K562 (cell line): ENCODE data around the gene ACTR3C. TPM values are rescaled to one million over a fixed set of nuclear protein-coding genes. Genes with fewer than 3 reads are reported as not detected.

Source experiments
- CBX2 ChIP-seq: fragments of 200-600 bp; sonication (generic); IDR thresholded peaks from one replicate; pipeline ENCODE4 v1.6.1; 2012; ENCODE audit warnings: mild to moderate bottlenecking, low read length, inconsistent platforms; ENCODE audit not compliant: insufficient read depth, poor library complexity, severe bottlenecking
- CXXC5 ChIP-seq: fragments of 250-450 bp; sonication (Bioruptor Pico); IDR thresholded peaks from 2 replicates; pipeline ENCODE4 v1.8.0; 2022; ENCODE audit warnings: inconsistent platforms, mild to moderate bottlenecking, moderate library complexity
- FOXJ3 ChIP-seq: sonication (generic); formaldehyde crosslinking; IDR thresholded peaks from 2 replicates; pipeline ENCODE4 v1.4.0; 2020; ENCODE audit warnings: mild to moderate bottlenecking, missing genetic modification reagents
- KDM1A ChIP-seq, 2 experiments: fragments of 450-650 bp; IDR thresholded peaks; 2 replicates each; pipeline ENCODE4 v1.6.1; 2016; ENCODE audit warnings: mild to moderate bottlenecking in 2 of 2
- KHSRP ChIP-seq: fragments of 450-650 bp; IDR thresholded peaks from 2 replicates; pipeline ENCODE4 v1.6.1; 2017
- PPARD ChIP-seq: fragments of 250-450 bp; sonication (Bioruptor Pico); IDR thresholded peaks from 2 replicates; pipeline ENCODE4 v1.8.0; 2022; ENCODE audit warnings: inconsistent platforms, mild to moderate bottlenecking, moderate library complexity
- SMARCE1 ChIP-seq: fragments of 450-650 bp; IDR thresholded peaks from 2 replicates; pipeline ENCODE4 v1.7.1; 2016; ENCODE audit warnings: mild to moderate bottlenecking
- ZNF140 ChIP-seq: fragments of 250-450 bp; sonication (Bioruptor Pico); IDR thresholded peaks from 2 replicates; pipeline ENCODE4 v1.8.0; 2021; ENCODE audit warnings: moderate library complexity, mild to moderate bottlenecking, inconsistent platforms
- ZNF274 ChIP-seq: IDR thresholded peaks from 2 replicates; pipeline ENCODE4 v1.6.1; 2011; ENCODE audit warnings: low read depth, mild to moderate bottlenecking, low read length, moderate library complexity, borderline replicate concordance
- ZNF347 ChIP-seq: fragments of 450-650 bp; formaldehyde crosslinking; IDR thresholded peaks from 2 replicates; pipeline ENCODE4 v1.4.0; 2020; ENCODE audit warnings: low read depth, mild to moderate bottlenecking, moderate library complexity
- polyA plus RNA-seq, 8 experiments: library from polyadenylated mRNA; depleted of rRNA in 4 of 8; stranded (reverse) in 5 of 8; unstranded in 3 of 8; fragments of >200 nt; fragmentation: Nextera tagmentation in 2 of 8; fragmentation: Illumina TruSeq in 1 of 8; extraction: Ambion mirVana in 2 of 8; extraction: Trizol in 1 of 8; gene quantifications; 2 replicates each; pipeline versions ENCODE4 v1.2.1 to v1.2.3, GENCODE V29; 2011 to 2014; ENCODE audit warnings: inconsistent platforms in 1 of 8, missing spikeins in 1 of 8
- total RNA-seq, 7 experiments: library from RNA; depleted of rRNA in 6 of 7; stranded (reverse); fragments of >200 nt in 6 of 7; fragmentation: Illumina TruSeq in 2 of 7; extraction: Trizol in 2 of 7; gene quantifications; 2 replicates each; pipeline versions ENCODE4 v1.2.1 to v1.2.3, GENCODE V29; 2011 to 2021; ENCODE audit warnings: low replicate concordance in 1 of 7
- TF ChIP-seq, protein P1 (sequence below), 3 experiments: fragments of 200-800 bp in 1 of 3; fragments of 250-450 bp in 1 of 3; fragments of 450-650 bp in 1 of 3; sonication (Bioruptor Pico) in 1 of 3; sonication (Bioruptor generic) in 1 of 3; formaldehyde crosslinking in 1 of 3; IDR thresholded peaks; 2 replicates each; pipeline versions ENCODE4 v1.6.1 to v1.8.0; 2016 to 2022; ENCODE audit warnings: mild to moderate bottlenecking in 2 of 3, missing genetic modification characterization in 2 of 3, missing compliant biosample characterization in 1 of 3, moderate library complexity in 1 of 3
- TF ChIP-seq, protein P2 (sequence below): sonication (generic); formaldehyde crosslinking; IDR thresholded peaks from 2 replicates; pipeline ENCODE4 v1.8.1; 2023; ENCODE audit warnings: mild to moderate bottlenecking, missing genetic modification reagents
- TF ChIP-seq, protein P3 (sequence below): fragments of 450-650 bp; IDR thresholded peaks from 2 replicates; pipeline ENCODE4 v1.6.1; 2017; ENCODE audit warnings: mild to moderate bottlenecking, moderate library complexity
- TF ChIP-seq, protein P4 (sequence below): sonication (generic); IDR thresholded peaks from 2 replicates; pipeline ENCODE4 v1.6.1; 2016
- TF ChIP-seq, protein P5 (sequence below): IDR thresholded peaks from 2 replicates; pipeline ENCODE4 v1.6.1; 2011; ENCODE audit not compliant: insufficient read length; ENCODE audit errors: extremely low read depth
- TF ChIP-seq, protein P6 (sequence below): fragments of 200-800 bp; sonication (Bioruptor generic); IDR thresholded peaks from 2 replicates; pipeline ENCODE4 v1.6.1; 2017; ENCODE audit warnings: missing genetic modification characterization, missing compliant biosample characterization

The ACTR3C gene
- total and polyA plus RNA-seq, 9 of the 15 experiments (the other 6 are each of a cell fraction or from before 2014, with no cell fraction given): 9.0 to 35.4 (median 13.3) TPM

DNA sequence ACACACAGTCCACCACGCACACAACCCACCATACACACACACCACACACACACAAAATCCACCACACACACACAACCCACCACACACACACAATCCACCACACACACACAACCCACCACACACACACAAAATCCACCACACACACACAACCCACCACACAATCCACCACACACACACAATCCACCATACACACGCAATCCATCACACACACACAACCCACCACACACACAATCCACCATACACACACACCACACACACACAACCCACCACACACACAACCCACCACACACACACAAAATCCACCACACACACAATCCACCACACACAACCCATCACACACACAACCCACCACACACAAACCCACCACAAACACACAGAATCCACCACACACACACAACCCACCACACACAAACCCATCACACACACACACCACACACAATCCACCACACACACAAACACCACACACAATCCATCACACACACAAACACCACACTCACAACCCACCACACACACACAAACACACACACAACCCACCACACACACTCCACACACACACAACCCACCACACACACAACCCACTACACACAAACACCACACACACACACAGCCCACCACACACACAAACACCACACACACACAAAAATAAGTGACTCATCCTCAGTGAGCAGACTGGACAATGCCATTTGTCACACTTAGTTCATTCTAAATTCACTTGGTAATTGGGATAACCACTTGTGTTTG, 36.4 kb upstream of the ACTR3C start (continued):
- TF ChIP-seq, protein P1, sequence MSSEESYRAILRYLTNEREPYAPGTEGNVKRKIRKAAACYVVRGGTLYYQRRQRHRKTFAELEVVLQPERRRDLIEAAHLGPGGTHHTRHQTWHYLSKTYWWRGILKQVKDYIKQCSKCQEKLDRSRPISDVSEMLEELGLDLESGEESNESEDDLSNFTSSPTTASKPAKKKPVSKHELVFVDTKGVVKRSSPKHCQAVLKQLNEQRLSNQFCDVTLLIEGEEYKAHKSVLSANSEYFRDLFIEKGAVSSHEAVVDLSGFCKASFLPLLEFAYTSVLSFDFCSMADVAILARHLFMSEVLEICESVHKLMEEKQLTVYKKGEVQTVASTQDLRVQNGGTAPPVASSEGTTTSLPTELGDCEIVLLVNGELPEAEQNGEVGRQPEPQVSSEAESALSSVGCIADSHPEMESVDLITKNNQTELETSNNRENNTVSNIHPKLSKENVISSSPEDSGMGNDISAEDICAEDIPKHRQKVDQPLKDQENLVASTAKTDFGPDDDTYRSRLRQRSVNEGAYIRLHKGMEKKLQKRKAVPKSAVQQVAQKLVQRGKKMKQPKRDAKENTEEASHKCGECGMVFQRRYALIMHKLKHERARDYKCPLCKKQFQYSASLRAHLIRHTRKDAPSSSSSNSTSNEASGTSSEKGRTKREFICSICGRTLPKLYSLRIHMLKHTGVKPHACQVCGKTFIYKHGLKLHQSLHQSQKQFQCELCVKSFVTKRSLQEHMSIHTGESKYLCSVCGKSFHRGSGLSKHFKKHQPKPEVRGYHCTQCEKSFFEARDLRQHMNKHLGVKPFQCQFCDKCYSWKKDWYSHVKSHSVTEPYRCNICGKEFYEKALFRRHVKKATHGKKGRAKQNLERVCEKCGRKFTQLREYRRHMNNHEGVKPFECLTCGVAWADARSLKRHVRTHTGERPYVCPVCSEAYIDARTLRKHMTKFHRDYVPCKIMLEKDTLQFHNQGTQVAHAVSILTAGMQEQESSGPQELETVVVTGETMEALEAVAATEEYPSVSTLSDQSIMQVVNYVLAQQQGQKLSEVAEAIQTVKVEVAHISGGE (CRISPR knock-in tag; IDR thresholded peaks at IDR 0.05): no peak
- TF ChIP-seq, protein P2, sequence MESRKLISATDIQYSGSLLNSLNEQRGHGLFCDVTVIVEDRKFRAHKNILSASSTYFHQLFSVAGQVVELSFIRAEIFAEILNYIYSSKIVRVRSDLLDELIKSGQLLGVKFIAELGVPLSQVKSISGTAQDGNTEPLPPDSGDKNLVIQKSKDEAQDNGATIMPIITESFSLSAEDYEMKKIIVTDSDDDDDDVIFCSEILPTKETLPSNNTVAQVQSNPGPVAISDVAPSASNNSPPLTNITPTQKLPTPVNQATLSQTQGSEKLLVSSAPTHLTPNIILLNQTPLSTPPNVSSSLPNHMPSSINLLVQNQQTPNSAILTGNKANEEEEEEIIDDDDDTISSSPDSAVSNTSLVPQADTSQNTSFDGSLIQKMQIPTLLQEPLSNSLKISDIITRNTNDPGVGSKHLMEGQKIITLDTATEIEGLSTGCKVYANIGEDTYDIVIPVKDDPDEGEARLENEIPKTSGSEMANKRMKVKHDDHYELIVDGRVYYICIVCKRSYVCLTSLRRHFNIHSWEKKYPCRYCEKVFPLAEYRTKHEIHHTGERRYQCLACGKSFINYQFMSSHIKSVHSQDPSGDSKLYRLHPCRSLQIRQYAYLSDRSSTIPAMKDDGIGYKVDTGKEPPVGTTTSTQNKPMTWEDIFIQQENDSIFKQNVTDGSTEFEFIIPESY (CRISPR knock-in tag): no peak; the same call in 1 of the 2 replicates
- no peak for TF ChIP-seq CXXC5 (CRISPR knock-in tag)
- TF ChIP-seq, protein P3, sequence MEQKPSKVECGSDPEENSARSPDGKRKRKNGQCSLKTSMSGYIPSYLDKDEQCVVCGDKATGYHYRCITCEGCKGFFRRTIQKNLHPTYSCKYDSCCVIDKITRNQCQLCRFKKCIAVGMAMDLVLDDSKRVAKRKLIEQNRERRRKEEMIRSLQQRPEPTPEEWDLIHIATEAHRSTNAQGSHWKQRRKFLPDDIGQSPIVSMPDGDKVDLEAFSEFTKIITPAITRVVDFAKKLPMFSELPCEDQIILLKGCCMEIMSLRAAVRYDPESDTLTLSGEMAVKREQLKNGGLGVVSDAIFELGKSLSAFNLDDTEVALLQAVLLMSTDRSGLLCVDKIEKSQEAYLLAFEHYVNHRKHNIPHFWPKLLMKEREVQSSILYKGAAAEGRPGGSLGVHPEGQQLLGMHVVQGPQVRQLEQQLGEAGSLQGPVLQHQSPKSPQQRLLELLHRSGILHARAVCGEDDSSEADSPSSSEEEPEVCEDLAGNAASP: no peak
- no peak for TF ChIP-seq FOXJ3
- TF ChIP-seq, protein P4, sequence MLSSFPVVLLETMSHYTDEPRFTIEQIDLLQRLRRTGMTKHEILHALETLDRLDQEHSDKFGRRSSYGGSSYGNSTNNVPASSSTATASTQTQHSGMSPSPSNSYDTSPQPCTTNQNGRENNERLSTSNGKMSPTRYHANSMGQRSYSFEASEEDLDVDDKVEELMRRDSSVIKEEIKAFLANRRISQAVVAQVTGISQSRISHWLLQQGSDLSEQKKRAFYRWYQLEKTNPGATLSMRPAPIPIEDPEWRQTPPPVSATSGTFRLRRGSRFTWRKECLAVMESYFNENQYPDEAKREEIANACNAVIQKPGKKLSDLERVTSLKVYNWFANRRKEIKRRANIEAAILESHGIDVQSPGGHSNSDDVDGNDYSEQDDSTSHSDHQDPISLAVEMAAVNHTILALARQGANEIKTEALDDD: no peak
- no peak for TF ChIP-seq CBX2
- no peak for TF ChIP-seq PPARD
- TF ChIP-seq ZNF347 (CRISPR knock-in tag): no peak
- TF ChIP-seq KDM1A (IDR thresholded peaks at IDR 0.05): peak in 1 of 2 experiments; percentile 29; a peak in 1 of 4 replicates
- TF ChIP-seq ZNF274: no peak
- TF ChIP-seq SMARCE1: peak; percentile 57; the same call in 1 of the 2 replicates
- TF ChIP-seq, protein P5, sequence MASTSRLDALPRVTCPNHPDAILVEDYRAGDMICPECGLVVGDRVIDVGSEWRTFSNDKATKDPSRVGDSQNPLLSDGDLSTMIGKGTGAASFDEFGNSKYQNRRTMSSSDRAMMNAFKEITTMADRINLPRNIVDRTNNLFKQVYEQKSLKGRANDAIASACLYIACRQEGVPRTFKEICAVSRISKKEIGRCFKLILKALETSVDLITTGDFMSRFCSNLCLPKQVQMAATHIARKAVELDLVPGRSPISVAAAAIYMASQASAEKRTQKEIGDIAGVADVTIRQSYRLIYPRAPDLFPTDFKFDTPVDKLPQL: no peak
- no peak for TF ChIP-seq ZNF140
- TF ChIP-seq KHSRP: no peak
- TF ChIP-seq, protein P6, sequence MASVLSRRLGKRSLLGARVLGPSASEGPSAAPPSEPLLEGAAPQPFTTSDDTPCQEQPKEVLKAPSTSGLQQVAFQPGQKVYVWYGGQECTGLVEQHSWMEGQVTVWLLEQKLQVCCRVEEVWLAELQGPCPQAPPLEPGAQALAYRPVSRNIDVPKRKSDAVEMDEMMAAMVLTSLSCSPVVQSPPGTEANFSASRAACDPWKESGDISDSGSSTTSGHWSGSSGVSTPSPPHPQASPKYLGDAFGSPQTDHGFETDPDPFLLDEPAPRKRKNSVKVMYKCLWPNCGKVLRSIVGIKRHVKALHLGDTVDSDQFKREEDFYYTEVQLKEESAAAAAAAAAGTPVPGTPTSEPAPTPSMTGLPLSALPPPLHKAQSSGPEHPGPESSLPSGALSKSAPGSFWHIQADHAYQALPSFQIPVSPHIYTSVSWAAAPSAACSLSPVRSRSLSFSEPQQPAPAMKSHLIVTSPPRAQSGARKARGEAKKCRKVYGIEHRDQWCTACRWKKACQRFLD (CRISPR knock-in tag): no peak
